B cell (primary cell): ENCODE results near the gene DOCK1. TPM values are rescaled to one million over a fixed set of nuclear protein-coding genes. Genes with fewer than 3 reads are reported as not detected.

Source experiments
- ATAC-seq: fragments of 200-7000 bp; cut with Tn5 transposase; one replicate; pipeline ENCODE4 v1.10.0; 2021; ENCODE audit warnings: low read depth, mild to moderate bottlenecking, moderate number of reproducible peaks, moderate library complexity
- CTCF ChIA-PET: fragments of 350-600 bp; sonication (Branson Sonifier 250); formaldehyde crosslinking; loops from one replicate; lab custom pipeline; 2021; ENCODE audit warnings: antibody characterized with exemption, inconsistent platforms; lab: Charles Lee
- POLR2A ChIA-PET: fragments of 350-600 bp; sonication (Branson Sonifier 250); formaldehyde crosslinking; loops from one replicate; lab custom pipeline; 2021; ENCODE audit warnings: antibody characterized with exemption; lab: Charles Lee
- DNase-seq: peaks from one replicate; pipeline ENCODE4 v3.0.0; 2013
- H2AFZ ChIP-seq: 2 replicates; pipeline ENCODE4 v1.6.1; 2012; ENCODE audit warnings: mild to moderate bottlenecking, low read depth, low read length; ENCODE audit not compliant: insufficient read depth, poor library complexity, severe bottlenecking
- H3K27ac ChIP-seq, 2 donors: 1 replicate in 1 of 2; 2 replicates in 1 of 2; pipeline ENCODE4 v1.5.1; 2012 to 2013; ENCODE audit warnings: low read length in 2 of 2, mild to moderate bottlenecking in 2 of 2, moderate library complexity in 1 of 2
- H3K27me3 ChIP-seq, 4 experiments: fragments of 200-600 bp in 1 of 4; sonication (generic) in 1 of 4; replicated peaks in 1 of 4; 1 replicate in 2 of 4; 2 replicates in 2 of 4; pipeline versions ENCODE4 v1.6.1 to v1.7.0; 2013 to 2016; ENCODE audit warnings: low read length in 3 of 4, mild to moderate bottlenecking in 2 of 4, mixed read lengths in 1 of 4, moderate library complexity in 1 of 4; ENCODE audit not compliant: insufficient read depth in 4 of 4, control insufficient read depth in 3 of 4; ENCODE audit errors: control extremely low read depth in 1 of 4
- H3K36me3 ChIP-seq, 2 experiments: replicated peaks in 1 of 2; 1 replicate in 1 of 2; 2 replicates in 1 of 2; pipeline versions ENCODE4 v1.6.1 to v1.7.1; 2013; ENCODE audit warnings: low read length in 1 of 2; ENCODE audit not compliant: insufficient read depth in 2 of 2, control insufficient read depth in 1 of 2; ENCODE audit errors: control extremely low read depth in 1 of 2, extremely low read depth in 1 of 2
- H3K4me1 ChIP-seq, 2 donors: fragments of 200-600 bp in 1 of 2; sonication (generic) in 1 of 2; 1 replicate in 1 of 2; 2 replicates in 1 of 2; pipeline versions ENCODE4 v1.5.1 to v1.6.1; 2013 to 2017; ENCODE audit warnings: low read length in 2 of 2; ENCODE audit not compliant: control insufficient read depth in 2 of 2, insufficient read depth in 2 of 2
- H3K4me2 ChIP-seq: replicated peaks from 2 replicates; pipeline ENCODE3; 2012; ENCODE audit warnings: mild to moderate bottlenecking, low read depth, low read length; ENCODE audit not compliant: poor library complexity, severe bottlenecking
- H3K4me3 ChIP-seq, 5 experiments: fragments of 200-600 bp in 1 of 5; sonication (generic) in 1 of 5; 1 replicate in 3 of 5; 2 replicates in 2 of 5; pipeline versions ENCODE4 v1.5.1 to v1.7.0; 2011 to 2016; ENCODE audit warnings: low read length in 4 of 5, mild to moderate bottlenecking in 4 of 5, low read depth in 2 of 5, control low read depth in 1 of 5, moderate library complexity in 1 of 5; ENCODE audit not compliant: insufficient read depth in 1 of 5; ENCODE audit errors: control extremely low read depth in 1 of 5, extremely low read depth in 1 of 5
- H3K79me2 ChIP-seq: fragments of 200-600 bp; sonication (generic); one replicate; pipeline ENCODE4 v1.6.0; 2016; ENCODE audit warnings: low read length; ENCODE audit not compliant: control insufficient read depth, insufficient read depth
- H3K9ac ChIP-seq: fragments of 200-600 bp; sonication (generic); 2 replicates; pipeline ENCODE4 v1.6.1; 2017; ENCODE audit warnings: mild to moderate bottlenecking, low read length, moderate library complexity
- H3K9me3 ChIP-seq, 3 donors: one replicate each; pipeline versions ENCODE4 v1.6.1 to v1.7.1; 2013; ENCODE audit warnings: low read length in 2 of 3; ENCODE audit not compliant: control insufficient read depth in 2 of 3, insufficient read depth in 1 of 3; ENCODE audit errors: control extremely low read depth in 1 of 3
- H4K20me1 ChIP-seq: 2 replicates; pipeline ENCODE4 v1.6.0; 2012; ENCODE audit warnings: mild to moderate bottlenecking, low read length; ENCODE audit not compliant: insufficient read depth, control insufficient read depth, poor library complexity, severe bottlenecking
- H3K27ac Mint-ChIP-seq: one replicate; pipeline ENCODE4 v1.8.0; 2021; ENCODE audit warnings: mixed read lengths
- H3K27me3 Mint-ChIP-seq: one replicate; pipeline ENCODE4 v1.8.0; 2021; ENCODE audit warnings: mixed read lengths
- H3K4me1 Mint-ChIP-seq: one replicate; pipeline ENCODE4 v1.8.0; 2021; ENCODE audit warnings: mixed read lengths
- H3K4me3 Mint-ChIP-seq: one replicate; pipeline ENCODE4 v1.8.0; 2021; ENCODE audit warnings: mixed read lengths
- H3K9me3 Mint-ChIP-seq: one replicate; pipeline ENCODE4 v1.8.0; 2022; ENCODE audit warnings: mixed read lengths; ENCODE audit not compliant: insufficient read depth
- EZH2 ChIP-seq: IDR thresholded peaks from 2 replicates; pipeline ENCODE4 v1.6.1; 2012; ENCODE audit warnings: borderline replicate concordance, low read depth, mild to moderate bottlenecking, moderate library complexity, low read length; ENCODE audit not compliant: insufficient read depth, poor library complexity, severe bottlenecking
- WGBS: methylation state at CpG from one replicate; pipeline ENCODE4 v1.1.5; 2013; ENCODE audit warnings: missing lambda C conversion rate; ENCODE audit not compliant: insufficient coverage; 5-methylcytosine and 5-hydroxymethylcytosine counted together
- intact Hi-C: fragments of 100-400 bp; cut with micrococcal nuclease; formaldehyde crosslinking; loops from one replicate; pipeline ENCODE4 v1.10.0; 2022
- polyA plus RNA-seq: library from polyadenylated mRNA; depleted of rRNA; stranded (reverse); fragments of >200 nt; gene quantifications from 2 replicates; pipeline ENCODE4 v1.2.3, GENCODE V29; 2012
- total RNA-seq, 2 donors: library from RNA; stranded (reverse); fragments of 120-200 nt in 1 of 2; gene quantifications; 1 replicate in 1 of 2; 2 replicates in 1 of 2; pipeline versions ENCODE4 v1.2.3 to v1.2.4, GENCODE V29; 2013 to 2022
- TF ChIP-seq, protein P1 (sequence below): fragments of 200-600 bp; IDR thresholded peaks from one replicate; pipeline ENCODE4 v1.8.0; 2022; ENCODE audit warnings: antibody characterized with exemption, mild to moderate bottlenecking

Gene DOCK1
- total and polyA plus RNA-seq, 2 donors (not counting 1 experiment from before 2014, with no cell fraction given), result not detected

GRCh38 chr10:126902157-126902556 is 3.1 kb upstream of the DOCK1 start:
- peaks cover 2% of the 10 kb centered on the region for H3K4me1 Mint-ChIP-seq
- no peaks in the 10 kb centered on the region for H3K36me3 ChIP-seq
- intact Hi-C loops, result no loop called here
- POLR2A ChIA-PET, result no interaction called here
- no peak overlapping the region for H2AFZ ChIP-seq
- no peak overlapping the region for H3K4me3 Mint-ChIP-seq
- H3K79me2 ChIP-seq, result no peaks in the 10 kb centered on the region
- no peak overlapping the region for H3K27ac Mint-ChIP-seq
- peaks cover 0 to 18% (median 2%) of the 10 kb centered on the region in 4 experiments for H3K27me3 ChIP-seq
- no peaks in the 10 kb centered on the region for H3K4me1 ChIP-seq
- WGBS, result 77% methylated on average over 3 of the region's 3 CpGs
- ATAC-seq (no peak), DNase-seq (no peak)
- H3K9me3 Mint-ChIP-seq, result peaks cover 6% of the 10 kb centered on the region
- no peaks in the 10 kb centered on the region for H4K20me1 ChIP-seq
- CTCF ChIA-PET, result no interaction called here
- no peak overlapping the region for H3K9ac ChIP-seq
- TF ChIP-seq EZH2, result no peak
- TF ChIP-seq, protein P1, sequence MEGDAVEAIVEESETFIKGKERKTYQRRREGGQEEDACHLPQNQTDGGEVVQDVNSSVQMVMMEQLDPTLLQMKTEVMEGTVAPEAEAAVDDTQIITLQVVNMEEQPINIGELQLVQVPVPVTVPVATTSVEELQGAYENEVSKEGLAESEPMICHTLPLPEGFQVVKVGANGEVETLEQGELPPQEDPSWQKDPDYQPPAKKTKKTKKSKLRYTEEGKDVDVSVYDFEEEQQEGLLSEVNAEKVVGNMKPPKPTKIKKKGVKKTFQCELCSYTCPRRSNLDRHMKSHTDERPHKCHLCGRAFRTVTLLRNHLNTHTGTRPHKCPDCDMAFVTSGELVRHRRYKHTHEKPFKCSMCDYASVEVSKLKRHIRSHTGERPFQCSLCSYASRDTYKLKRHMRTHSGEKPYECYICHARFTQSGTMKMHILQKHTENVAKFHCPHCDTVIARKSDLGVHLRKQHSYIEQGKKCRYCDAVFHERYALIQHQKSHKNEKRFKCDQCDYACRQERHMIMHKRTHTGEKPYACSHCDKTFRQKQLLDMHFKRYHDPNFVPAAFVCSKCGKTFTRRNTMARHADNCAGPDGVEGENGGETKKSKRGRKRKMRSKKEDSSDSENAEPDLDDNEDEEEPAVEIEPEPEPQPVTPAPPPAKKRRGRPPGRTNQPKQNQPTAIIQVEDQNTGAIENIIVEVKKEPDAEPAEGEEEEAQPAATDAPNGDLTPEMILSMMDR, result no peak
- H3K27me3 Mint-ChIP-seq, result peaks cover 17% of the 10 kb centered on the region
- H3K4me3 ChIP-seq, result no peak overlapping the region
- H3K9me3 ChIP-seq, result peaks cover 0 to 21% (median 5%) of the 10 kb centered on the region in 3 donors
- H3K27ac ChIP-seq, result no peak overlapping the region
- no peak overlapping the region for H3K4me2 ChIP-seq

GRCh38 chr10:126903656-126904360 is 1.4 kb upstream of the DOCK1 start:
- H3K4me2 ChIP-seq, result no peak overlapping the region
- no peak for DNase-seq
- no peak for ATAC-seq
- no peak overlapping the region for H3K4me3 ChIP-seq
- H3K36me3 ChIP-seq, result no peaks in the 10 kb centered on the region
- no peaks in the 10 kb centered on the region for H3K4me1 ChIP-seq
- H2AFZ ChIP-seq, result no peak overlapping the region
- peaks cover 0 to 20% (median 0%) of the 10 kb centered on the region in 3 donors for H3K9me3 ChIP-seq
- no peak for TF ChIP-seq EZH2
- TF ChIP-seq, protein P1, result no peak
- Mint-ChIP-seq H3K27me3 (peaks cover 20% of the 10 kb centered on the region), H3K4me1 (peaks cover 2% of the 10 kb centered on the region), H3K27ac (no peak overlapping the region), H3K4me3 (no peak overlapping the region), H3K9me3 (peaks cover 3% of the 10 kb centered on the region)
- CTCF ChIA-PET, result no interaction called here
- intact Hi-C loops, result no loop called here
- peaks cover 0 to 18% (median 2%) of the 10 kb centered on the region in 4 experiments for H3K27me3 ChIP-seq
- H3K79me2 ChIP-seq, result no peaks in the 10 kb centered on the region
- POLR2A ChIA-PET, result no interaction called here
- no peak overlapping the region for H3K9ac ChIP-seq
- H4K20me1 ChIP-seq, result no peaks in the 10 kb centered on the region
- H3K27ac ChIP-seq, result no peak overlapping the region
- 42% methylated on average over 10 of the region's 12 CpGs for WGBS
